ENCODE results near the gene DEPDC5.
A peak's percentile ranks its signal among the peaks of the same experiment; 100 is the strongest.
"Not testable (repeated sequence)": the region's sequence is repeated elsewhere in the genome, so short reads cannot be mapped to it uniquely, and the experiment has no call there.

The DEPDC5 gene

DNA sequence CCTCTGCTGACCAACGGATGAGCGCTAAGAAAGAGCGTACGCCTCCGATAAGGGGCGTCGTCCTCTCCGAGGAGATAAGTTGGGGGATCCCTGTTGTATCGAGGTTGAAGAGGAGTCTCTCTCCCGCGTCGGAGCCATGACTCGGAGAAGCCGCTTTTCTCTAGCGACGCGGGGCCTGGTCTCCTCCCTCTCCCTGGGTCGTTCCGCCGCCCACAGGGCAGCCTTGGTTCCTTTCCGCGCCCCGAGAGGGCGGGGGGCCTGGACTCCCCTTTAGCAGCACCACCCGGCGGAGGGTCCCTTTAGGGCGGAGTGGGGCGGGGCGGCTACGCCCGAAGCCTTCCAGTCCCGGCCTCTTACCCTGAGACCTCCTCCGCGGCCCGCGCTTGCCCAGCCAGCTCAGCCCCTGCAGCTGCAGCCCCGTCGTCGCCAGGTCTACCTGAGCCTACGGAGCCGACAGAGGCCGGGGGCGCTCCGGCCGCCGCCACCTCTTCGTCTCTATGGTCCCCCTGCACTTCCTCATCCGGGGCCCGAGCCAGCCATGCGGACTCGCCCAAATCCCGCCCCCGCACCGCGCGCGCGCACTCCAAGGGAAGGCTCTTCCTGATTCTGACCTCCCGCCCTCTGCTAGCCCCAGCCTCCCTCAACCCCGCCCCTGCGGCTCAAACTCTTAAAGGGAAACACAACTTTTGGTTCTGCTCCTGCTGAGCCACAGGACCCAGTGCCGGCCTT, 4.0 kb upstream of the DEPDC5 start, which contains the start of gene PRR14L:
Gene PRR14L, minus strand, starts transcription at position 497 of the 729 bp plus-strand sequence. CDS start 11,272 bp downstream, outside the sequence.
- DNase-seq = peak; percentile 98

DNA sequence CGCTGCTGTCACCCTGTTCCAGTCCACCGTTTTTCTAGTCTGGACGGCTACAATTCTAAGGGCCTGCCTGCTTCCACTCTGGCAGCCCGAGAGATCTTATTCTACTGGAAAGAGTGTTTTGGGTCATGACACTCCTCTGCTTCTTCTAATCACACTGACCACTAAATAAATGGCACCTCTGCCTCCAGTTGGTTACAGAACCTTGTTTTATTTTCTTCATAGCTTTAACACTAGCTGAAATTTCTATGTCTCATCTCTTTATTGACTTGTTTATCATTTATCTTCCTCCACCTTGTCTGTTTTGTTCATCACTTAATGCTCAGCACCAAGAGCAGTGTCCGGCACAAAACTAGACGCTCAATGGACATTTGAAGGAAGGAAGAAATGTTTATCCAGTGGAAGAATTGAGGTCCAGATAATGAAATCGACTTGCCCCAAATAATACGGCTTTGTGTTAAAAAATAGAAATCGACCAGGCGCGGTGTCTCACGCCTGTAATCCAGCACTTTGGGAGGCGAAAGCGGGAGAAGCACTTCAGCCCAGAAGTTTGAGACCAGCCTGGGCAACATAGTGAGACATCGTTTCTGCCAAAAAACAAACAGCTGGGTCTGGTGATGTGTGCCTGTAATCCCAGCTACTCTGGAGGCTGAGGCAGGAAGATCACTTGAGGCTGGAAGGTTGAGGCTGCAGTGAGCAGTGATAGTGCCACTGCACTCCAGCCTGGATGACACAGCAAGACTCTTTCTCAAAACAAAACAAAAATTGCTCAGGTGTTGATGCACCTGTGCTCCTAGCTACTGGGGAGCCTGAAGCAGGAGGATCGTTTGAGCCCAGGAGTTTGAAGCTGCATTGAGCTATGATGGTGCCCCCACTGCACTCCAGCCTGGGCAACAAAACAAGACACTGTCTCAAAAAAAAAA, 3.2 kb upstream of the DEPDC5 start:
- DNase-seq = no peak

DNA sequence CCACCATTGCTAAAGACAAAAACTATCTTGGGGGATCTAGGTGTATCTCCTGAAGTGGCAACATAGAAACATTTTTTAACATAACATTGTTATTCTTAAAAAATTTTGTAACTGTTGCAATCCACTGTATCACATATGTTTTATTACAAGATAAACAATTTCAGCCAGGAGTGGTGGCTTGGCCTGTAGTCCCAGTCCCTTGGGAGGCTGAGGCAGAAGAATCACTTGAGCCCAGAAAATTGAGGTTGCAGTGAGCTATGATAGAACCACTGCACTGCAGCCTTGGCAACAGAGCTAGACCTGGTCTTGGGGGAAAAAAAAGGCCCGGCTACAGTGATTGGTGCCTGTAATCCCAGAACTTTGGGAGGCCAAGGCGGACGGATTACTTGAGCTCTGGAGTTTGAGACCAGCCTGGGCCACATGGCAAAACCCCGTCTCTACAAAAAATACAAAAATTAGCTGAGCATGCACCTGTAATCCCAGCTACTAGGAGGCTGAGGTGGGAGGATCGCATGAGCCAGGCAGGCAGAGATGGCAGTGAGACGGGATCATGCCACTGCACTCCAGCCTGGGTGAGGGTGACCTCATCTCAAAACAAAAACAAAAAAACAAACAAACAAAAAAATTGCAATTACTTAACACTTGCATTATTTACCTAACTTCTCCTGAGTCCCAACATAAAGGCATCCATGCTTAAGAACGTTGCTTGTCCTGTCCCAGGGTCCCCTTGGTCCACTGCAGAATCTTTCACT, 1.5 kb upstream of the DEPDC5 start:
- no peak for DNase-seq

DNA sequence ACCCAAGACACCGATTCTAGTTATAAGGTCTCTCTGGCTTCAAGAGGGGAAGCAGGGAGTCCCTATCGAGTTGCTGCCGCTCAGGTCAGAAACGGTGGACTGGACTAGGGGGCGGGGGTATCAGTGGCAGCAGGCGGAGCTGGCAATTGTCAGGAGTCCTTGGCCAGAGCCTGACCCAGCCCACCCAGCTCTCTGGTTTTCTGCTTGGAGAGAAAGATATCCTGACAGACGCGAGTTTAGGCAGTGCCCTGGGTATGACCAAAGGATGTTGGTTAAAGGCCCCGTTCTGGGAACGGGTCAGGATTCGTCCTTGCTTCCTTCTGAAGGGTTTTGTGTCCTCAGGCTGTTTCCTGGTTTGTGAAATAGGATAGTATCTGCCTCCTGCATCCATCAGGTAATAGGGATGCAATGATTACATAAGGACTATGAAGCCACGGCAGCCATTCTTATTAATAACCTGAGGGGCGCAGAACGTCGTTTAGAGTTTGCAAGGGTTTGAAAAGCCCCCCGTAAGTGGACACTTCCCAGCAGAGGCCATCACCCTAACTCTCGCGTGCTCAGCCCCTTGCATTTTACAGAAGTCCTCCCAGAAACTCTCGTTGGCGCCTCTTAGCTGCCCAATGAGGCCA, 700 bp upstream of the DEPDC5 start:
- peak; percentile 93 for DNase-seq

DNA sequence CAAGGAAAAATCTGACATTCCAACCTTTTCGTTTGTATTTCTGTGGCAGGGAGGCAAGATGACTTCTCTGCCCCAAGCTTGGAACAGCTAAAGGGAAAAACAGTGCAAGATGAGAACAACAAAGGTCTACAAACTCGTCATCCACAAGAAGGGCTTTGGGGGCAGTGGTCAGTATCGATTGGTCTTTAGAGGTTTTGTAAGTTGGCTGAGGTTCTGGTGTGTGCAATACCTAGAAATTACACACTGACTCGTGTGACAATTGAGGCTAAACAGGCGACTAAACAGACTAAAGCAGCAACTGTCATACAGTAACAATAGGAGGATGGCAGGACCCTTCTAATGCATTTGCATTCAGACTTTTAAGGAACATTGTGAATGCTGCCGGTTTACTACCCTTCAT, 994 bp downstream of the DEPDC5 start:
- DNase-seq = peak; percentile 48

DNA sequence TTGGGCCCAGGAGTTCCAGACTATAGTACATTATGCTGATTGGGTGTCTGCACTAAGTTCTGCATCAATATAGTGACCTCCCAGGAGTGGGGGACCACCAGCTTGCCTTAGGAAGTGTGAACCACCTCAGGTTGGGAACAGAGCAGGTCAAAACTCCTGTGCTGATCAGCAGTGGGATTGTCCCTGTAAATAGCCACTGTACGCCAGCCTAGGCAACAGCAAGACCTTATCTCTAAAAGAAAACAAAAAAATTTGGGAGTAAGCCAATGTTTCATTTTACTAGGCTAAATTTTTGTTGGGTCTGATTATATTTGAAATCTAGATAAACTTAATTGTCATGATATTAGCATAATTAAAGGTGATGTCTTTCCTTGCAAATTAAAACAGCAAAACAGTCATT, 3.4 kb downstream of the DEPDC5 start:
- no peak for DNase-seq

DNA sequence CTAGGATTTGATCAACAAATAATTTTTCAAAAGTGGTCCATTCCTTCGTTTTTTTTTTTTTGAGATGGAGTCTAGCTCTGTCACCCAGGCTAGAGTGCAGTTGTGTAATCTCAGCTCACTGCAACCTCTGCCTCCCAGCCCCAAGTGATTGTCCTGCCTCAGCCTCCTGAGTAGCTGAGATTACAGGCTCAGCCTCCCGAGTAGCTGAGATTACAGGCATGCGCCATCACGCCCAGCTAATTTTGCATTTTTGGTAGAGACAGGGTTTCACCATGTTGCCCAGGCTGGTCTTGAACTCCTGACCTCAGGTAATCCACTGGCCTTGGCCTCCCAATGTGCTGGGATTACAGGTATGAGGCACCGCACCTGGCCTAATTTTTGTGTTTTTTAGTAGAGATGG, 5.0 kb downstream of the DEPDC5 start:
- not testable (repeated sequence) for DNase-seq

DNA sequence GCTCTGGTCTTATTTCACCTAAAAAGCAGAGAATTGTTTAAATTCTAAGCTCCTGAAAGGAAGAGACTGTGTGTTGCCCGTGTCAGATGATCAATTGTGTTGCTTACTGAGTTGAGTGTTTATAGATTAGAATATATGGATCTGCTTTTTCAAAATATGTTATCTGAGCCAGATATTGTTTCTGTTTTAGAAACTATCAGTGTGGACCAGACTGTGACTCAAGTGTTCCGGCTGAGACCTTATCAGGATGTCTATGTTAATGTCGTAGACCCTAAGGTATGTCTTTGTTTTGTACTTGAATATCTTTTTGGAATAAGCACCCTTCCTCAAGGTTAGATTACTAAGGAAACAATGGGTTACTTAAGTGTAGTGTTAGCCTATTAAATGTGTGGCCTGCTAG, 11.0 kb downstream of the DEPDC5 start:
- DNase-seq = no peak

DNA sequence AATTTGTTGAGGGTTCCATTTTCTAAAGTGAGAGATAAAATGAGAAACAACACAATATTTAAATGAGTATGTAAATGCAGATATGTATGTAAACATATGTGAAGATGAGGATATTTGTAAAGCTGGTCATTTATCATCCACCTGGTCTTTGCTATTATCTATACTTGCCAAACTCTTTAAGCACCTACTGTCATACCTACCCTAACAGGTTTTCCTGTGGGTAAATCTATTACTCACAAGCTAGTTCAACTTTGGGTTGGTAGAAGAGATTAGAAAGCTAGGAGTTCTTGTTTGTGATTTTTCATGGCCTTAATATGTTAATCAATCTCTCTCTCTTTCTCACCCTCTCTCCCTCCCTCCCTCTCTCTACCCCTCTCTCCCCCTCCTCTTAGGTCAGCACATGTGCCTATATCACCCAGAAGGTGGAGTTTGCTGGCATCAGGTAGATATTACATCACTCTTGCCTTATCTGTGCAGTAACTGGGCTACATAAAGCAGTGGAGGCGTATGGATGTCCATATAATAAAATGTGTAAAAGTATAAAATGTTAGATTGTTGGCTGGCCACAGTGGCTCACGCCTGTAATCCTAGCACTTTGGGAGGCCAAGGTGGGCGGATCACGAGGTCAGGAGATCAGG, 14.7 kb downstream of the DEPDC5 start:
- no peak for DNase-seq

DNA sequence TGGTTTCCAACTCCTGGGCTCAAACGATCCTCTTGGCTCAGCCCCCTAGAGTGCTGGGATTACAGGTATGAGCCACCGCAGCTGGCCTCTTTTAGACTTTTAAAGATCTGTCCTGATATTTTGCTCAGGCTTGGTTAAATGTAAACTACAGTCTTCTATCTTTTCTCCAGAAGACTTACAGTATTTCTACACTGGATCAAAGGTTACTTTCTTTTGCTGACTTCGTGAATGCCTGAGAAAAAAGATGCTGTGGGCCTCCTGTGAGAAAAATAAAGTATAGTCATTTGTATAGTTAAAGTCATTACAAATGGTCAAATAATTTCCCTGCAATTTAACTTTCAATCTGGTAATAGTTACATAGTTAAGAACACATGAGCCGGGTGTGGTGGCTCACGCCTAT, 19.6 kb downstream of the DEPDC5 start:
- DNase-seq = no peak

DNA sequence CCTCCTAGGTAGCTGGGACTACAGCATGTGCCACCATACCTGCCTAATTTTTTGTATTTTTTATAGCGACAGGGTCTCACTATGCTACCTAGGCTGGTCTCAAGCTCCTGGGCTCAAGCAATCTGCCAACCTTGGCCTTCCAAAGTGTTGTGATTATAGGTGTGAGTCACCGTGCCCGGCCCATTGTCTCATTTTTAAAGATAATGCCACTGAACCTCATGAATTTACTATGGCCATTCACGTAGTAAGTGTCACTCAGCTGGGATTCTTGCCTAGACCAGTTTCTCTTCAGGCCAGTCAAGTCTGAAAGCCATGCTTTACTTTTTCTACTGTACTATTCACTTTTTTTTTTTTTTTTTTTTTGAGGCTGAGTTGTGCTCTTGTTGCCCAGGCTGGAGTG, 22.4 kb downstream of the DEPDC5 start:
- no peak for DNase-seq

DNA sequence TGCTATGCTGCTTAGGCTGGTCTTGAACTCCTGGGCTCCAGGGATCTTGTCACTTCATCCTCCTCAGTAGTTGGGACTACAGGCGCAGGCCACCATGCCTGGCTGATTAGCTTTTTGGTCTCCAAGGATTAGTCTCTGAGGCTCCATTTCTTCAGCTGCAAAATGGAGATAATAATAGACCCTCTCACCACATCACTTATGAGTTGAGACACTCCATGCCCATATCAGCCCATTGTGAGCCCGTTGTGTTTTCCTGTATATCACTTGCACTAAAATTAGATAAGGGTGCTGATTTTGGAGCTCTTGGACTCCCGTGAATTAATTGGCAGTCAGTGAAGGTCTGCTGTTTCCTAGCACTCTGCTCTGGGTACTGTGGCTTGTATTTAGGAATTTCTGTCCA, 36.0 kb downstream of the DEPDC5 start:
- DNase-seq = peak; percentile 82

DNA sequence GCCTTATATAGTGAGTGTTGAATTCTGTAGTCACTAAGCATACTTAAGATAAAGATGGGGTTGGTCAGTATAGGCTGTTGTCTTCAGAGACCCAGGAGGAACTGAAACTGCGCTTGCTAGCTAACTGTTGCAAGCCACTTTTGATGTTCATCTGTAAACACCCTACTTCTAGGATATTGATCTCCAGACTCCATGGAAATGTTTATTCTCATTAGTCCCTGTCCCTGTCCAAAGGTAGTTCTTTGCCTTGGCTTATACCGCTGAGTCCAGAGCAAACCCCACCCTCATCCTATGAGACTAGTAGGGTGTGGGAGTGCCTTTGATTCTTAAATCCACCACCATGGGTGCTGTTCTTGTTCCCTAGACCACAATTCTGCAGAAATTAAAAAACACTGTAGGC, 36.4 kb downstream of the DEPDC5 start:
- peak; percentile 72 for DNase-seq

DNA sequence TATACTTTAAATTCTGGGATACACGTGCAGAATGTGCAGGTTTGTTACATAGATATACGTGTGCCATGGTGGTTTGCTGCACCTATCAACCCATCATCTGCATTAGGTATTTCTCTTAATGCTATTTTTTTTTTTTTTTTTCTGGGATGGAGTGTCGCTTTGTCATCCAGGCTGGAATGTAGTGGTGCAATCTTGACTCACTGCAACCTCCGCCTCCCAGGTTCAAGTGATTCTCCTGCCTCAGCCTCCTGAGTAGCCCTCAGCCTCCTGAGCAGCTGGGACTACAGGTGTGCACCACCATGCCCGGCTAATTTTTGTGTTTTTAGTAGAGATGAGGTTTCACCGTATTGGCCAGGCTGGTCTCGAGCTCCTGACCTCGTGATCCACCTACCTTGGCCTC, 45.5 kb downstream of the DEPDC5 start:
- not testable (repeated sequence) for DNase-seq

DNA sequence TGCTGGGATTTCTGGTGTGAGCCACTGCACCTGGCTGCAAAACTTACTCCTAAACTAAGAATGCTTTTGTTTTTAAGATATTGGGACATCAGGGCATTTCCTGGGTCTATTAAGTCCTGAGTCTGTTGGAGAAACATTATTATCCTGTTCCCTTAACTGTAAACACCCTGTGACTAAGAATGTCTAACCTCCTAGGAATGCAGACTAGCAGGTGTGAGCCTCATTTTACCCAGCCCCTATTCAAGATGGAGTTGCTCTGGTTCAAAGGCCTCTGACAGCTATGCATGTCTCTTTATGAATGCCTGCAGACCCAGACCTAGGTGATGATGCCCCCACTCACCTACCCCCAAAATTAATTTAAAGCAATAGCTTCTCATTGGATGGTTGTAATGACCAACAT, 46.2 kb downstream of the DEPDC5 start:
- DNase-seq = no peak

DNA sequence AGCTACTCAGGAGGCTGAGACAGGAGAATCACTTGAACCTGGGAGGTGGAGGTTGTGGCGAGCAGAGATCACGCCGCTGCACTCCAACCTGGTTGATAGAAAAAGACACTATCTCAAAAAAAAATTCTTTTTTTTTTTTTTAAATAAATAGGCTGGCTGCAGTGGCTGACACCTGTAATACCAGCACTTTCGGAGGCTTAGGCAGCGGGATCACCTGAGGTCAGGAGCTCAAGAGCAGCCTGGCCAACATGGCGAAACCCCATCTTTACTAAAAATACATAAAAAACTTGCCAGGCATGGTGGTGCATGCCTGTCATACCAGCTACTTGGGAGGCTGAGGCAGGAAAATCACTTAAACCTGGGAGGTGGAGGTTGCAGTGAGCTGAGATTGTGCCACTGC, 47.0 kb downstream of the DEPDC5 start:
- DNase-seq = not testable (repeated sequence)

DNA sequence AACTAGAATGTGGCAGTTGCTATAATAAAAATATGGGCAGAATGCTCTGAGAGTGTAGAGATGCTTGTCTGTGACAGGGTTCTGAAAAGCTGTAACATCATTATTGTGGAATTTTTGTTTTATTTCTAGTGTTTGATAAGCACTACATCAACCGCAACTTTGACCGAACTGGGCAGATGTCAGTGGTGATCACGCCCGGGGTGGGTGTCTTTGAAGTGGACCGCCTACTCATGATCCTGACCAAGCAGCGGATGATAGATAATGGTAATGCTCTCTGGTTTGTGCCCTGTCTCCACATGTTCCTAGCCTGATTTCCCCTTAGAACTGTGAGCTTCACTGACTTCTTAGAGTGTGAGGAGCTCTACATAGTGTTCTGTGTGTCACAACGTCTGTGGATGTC, 48.8 kb downstream of the DEPDC5 start:
- DNase-seq = peak; percentile 67

DNA sequence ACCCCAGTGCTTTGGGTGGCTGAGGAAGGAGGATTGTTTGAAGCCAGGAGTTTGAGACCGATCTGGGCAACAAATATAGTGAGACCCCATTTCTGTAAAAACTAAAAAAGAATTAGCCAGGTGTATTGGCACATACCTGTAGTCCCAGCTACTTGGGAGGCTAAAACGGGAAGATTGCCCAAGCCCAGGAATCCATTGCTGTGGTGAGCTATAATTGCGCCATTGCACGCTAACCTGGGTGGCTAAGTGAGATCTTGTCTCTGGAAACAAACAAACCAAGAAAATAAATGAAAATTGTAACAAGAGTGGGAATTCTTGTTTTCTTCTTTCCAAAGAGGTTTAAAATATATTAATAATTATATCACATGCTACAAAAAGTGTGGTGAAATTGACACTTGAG, 52.9 kb downstream of the DEPDC5 start:
- DNase-seq = no peak

DNA sequence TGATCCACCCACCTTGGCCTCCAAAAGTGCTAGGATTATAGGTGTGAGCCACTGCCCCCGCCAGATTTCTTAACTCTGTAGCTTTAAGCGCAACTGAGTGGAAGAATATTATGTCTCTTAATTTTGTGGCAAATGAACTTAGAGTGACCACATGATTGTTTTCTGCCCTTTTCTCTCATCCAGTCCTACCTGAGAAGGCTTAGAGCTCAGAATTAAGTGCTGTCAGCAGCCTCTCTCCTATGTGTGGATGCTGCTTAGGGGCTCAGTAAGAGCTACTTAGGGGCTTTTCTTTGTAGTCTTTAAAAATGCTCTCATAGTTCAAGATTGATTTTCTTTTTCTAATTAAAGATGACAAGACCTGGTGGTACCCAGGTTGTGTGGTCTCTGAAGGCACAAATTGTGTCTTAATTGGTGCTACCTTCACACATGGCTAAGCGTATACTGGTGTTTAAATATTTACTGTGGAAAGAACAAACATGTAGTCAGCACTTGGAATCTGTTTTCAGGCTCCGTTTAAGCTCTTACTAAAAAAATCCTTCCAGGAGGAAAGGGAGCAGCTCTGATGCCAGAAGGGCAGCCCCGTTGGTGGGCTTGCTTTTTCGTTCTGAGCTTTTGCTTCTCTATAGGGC, 59.3 kb downstream of the DEPDC5 start:
- no peak for DNase-seq

DNA sequence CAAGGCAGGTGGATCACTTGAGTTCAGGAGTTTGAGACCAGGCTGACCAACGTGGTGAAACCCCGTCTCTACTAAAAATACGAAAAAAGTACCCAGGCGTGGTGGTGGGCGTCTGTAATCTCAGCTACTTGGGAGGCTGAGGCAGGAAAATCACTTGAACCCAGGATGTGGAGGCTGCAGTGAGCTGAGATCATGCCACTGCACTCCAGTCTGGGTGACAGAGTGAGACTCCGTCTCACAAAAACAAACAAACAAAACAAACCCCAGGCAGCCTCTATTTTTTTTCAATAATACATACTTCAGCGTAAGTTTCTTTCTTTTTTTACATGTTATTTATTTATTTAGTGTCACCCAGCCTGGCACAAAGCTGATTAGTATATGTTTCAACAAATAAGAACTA, 60.1 kb downstream of the DEPDC5 start:
- not testable (repeated sequence) for DNase-seq

DNA sequence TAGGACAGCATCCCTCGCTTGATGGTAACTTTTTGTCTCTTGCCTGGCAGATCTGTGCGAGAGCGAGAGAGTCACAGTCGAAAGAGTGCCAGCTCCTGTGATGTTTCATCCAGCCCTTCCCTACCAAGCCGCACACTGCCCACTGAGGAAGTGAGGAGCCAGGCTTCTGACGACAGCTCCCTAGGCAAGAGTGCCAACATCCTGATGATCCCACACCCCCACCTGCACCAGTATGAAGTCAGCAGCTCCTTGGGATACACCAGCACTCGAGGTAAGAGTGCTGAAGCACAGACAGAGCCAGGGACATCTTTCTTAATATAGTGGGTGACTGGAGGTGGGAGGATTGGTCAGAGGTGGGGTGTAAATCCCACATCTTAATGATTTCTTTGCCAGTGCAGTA, 61.1 kb downstream of the DEPDC5 start:
- DNase-seq = no peak

DNA sequence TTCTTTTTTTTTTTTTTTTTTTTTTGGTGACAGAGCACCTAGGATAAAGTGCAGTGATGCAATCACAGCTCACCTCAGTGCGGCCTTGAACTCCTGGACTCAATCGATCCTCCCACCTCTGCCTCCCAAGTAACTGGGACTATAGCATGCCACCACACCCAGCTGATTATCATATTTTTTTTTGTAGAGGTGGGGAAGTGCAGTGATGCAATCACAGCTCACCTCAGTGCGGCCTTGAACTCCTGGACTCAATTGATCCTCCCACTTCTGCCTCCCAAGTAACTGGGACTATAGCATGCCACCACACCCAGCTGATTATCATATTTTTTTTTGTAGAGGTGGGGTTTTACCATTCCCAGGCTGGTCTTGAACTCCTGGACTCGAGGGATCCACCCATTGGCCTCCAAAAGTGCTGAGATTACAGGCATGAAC, 61.6 kb downstream of the DEPDC5 start:
- not testable (repeated sequence) for DNase-seq
